ENCODE measurements around the gene PLCH1.

The PLCH1 gene

GRCh38 chr3:155608228-155608920, 136.5 kb downstream of the PLCH1 start:
- FAIRE-seq (no peak), DNase-seq (ENCODE audit: insufficient read length, low spot score) (no peak)
- TF ChIP-seq TAF1 (IDR thresholded peaks at IDR 0.05; ENCODE audit: low read depth, low read length) (no peak), POLR2A (IDR thresholded peaks at IDR 0.05; ENCODE audit: low read depth, low read length) (no peak), PAX5 (IDR thresholded peaks at IDR 0.05; ENCODE audit: insufficient read depth, low read length, severe bottlenecking) (no peak), POU2F2 (IDR thresholded peaks at IDR 0.05; ENCODE audit: low read depth, low read length) (no peak), POLR2AphosphoS5 (IDR thresholded peaks at IDR 0.05; ENCODE audit: low read depth, low read length) (no peak), SPI1 (IDR thresholded peaks at IDR 0.05; ENCODE audit: low read depth, low read length) (no peak)

- TF ChIP-seq POLR2A (IDR thresholded peaks at IDR 0.05; ENCODE audit: low read depth, low read length) (no peak), POU2F2 (IDR thresholded peaks at IDR 0.05; ENCODE audit: low read depth, low read length) (no peak), PAX5 (IDR thresholded peaks at IDR 0.05; ENCODE audit: insufficient read depth, low read length, severe bottlenecking) (no peak), POLR2AphosphoS5 (IDR thresholded peaks at IDR 0.05; ENCODE audit: low read depth, low read length) (no peak), SPI1 (IDR thresholded peaks at IDR 0.05; ENCODE audit: low read depth, low read length) (no peak), TAF1 (IDR thresholded peaks at IDR 0.05; ENCODE audit: low read depth, low read length) (no peak)
- FAIRE-seq: no peak
Measured at GRCh38 chr3:155607761-155608160, 137.1 kb downstream of the PLCH1 start.

GRCh38 chr3:155605571-155605970, 139.3 kb downstream of the PLCH1 start:
- TF ChIP-seq PAX5 (IDR thresholded peaks at IDR 0.05; ENCODE audit: insufficient read depth, low read length, severe bottlenecking): no peak
- no peak for TF ChIP-seq POLR2AphosphoS5 (IDR thresholded peaks at IDR 0.05; ENCODE audit: low read depth, low read length)
- TF ChIP-seq TAF1 (IDR thresholded peaks at IDR 0.05; ENCODE audit: low read depth, low read length): no peak
- no peak for TF ChIP-seq POU2F2 (IDR thresholded peaks at IDR 0.05; ENCODE audit: low read depth, low read length)
- TF ChIP-seq POLR2A (IDR thresholded peaks at IDR 0.05; ENCODE audit: low read depth, low read length): no peak
- no peak for TF ChIP-seq SPI1 (IDR thresholded peaks at IDR 0.05; ENCODE audit: low read depth, low read length)
- no peak for FAIRE-seq
- no peak for DNase-seq (ENCODE audit: insufficient read length, low spot score)

More at GRCh38 chr3:155607761-155608160, 137.1 kb downstream of the PLCH1 start:
- no peak for DNase-seq (ENCODE audit: insufficient read length, low spot score)

GRCh38 chr3:155604967-155605366, 139.9 kb downstream of the PLCH1 start:
- FAIRE-seq (no peak), DNase-seq (ENCODE audit: insufficient read length, low spot score) (no peak)

GRCh38 chr3:155604126-155604525, 140.7 kb downstream of the PLCH1 start:
- DNase-seq (ENCODE audit: insufficient read length, low spot score) (no peak), FAIRE-seq (no peak)
- no peak for TF ChIP-seq POLR2A (IDR thresholded peaks at IDR 0.05; ENCODE audit: low read depth, low read length)
- TF ChIP-seq PAX5 (IDR thresholded peaks at IDR 0.05; ENCODE audit: insufficient read depth, low read length, severe bottlenecking): no peak
- no peak for TF ChIP-seq SPI1 (IDR thresholded peaks at IDR 0.05; ENCODE audit: low read depth, low read length)
- no peak for TF ChIP-seq TAF1 (IDR thresholded peaks at IDR 0.05; ENCODE audit: low read depth, low read length)
- TF ChIP-seq POU2F2 (IDR thresholded peaks at IDR 0.05; ENCODE audit: low read depth, low read length): no peak
- no peak for TF ChIP-seq POLR2AphosphoS5 (IDR thresholded peaks at IDR 0.05; ENCODE audit: low read depth, low read length)

More at GRCh38 chr3:155604967-155605366, 139.9 kb downstream of the PLCH1 start:
- TF ChIP-seq POLR2A (IDR thresholded peaks at IDR 0.05; ENCODE audit: low read depth, low read length): no peak
- no peak for TF ChIP-seq POU2F2 (IDR thresholded peaks at IDR 0.05; ENCODE audit: low read depth, low read length)
- TF ChIP-seq PAX5 (IDR thresholded peaks at IDR 0.05; ENCODE audit: insufficient read depth, low read length, severe bottlenecking): no peak
- no peak for TF ChIP-seq TAF1 (IDR thresholded peaks at IDR 0.05; ENCODE audit: low read depth, low read length)
- TF ChIP-seq POLR2AphosphoS5 (IDR thresholded peaks at IDR 0.05; ENCODE audit: low read depth, low read length): no peak
- no peak for TF ChIP-seq SPI1 (IDR thresholded peaks at IDR 0.05; ENCODE audit: low read depth, low read length)

DNA sequence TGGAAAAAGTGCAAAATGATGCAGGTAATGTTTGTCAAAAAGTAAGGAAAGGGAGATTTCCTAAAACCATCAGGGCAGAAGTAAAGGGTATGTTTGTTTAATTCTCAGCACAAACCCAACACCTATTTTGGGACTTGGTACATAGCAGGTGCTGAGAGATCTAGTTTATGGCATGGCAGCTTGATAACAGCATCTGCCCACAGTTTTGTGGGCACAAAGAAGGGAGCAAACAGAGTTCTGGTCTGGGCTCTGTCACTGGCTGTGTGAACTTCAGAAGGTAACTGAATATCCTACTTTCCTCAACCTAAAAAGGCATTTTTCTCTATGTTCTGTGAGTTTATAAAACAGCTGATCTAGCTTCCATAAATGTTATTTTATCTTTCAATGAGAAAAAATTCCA, 141.6 kb downstream of the PLCH1 start:
- no peak for TF ChIP-seq POU2F2 (IDR thresholded peaks at IDR 0.05; ENCODE audit: low read depth, low read length)
- DNase-seq (ENCODE audit: insufficient read length, low spot score): no peak

GRCh38 chr3:155602307-155602706, 142.6 kb downstream of the PLCH1 start:
- TF ChIP-seq SPI1 (IDR thresholded peaks at IDR 0.05; ENCODE audit: low read depth, low read length): no peak
- no peak for TF ChIP-seq POLR2AphosphoS5 (IDR thresholded peaks at IDR 0.05; ENCODE audit: low read depth, low read length)
- no peak for TF ChIP-seq POU2F2 (IDR thresholded peaks at IDR 0.05; ENCODE audit: low read depth, low read length)
- TF ChIP-seq PAX5 (IDR thresholded peaks at IDR 0.05; ENCODE audit: insufficient read depth, low read length, severe bottlenecking): no peak
- no peak for TF ChIP-seq POLR2A (IDR thresholded peaks at IDR 0.05; ENCODE audit: low read depth, low read length)
- TF ChIP-seq TAF1 (IDR thresholded peaks at IDR 0.05; ENCODE audit: low read depth, low read length): no peak
- DNase-seq (ENCODE audit: insufficient read length, low spot score): no peak
- FAIRE-seq: no peak

More for the DNA sequence above, 141.6 kb downstream of the PLCH1 start:
- FAIRE-seq: no peak

DNA sequence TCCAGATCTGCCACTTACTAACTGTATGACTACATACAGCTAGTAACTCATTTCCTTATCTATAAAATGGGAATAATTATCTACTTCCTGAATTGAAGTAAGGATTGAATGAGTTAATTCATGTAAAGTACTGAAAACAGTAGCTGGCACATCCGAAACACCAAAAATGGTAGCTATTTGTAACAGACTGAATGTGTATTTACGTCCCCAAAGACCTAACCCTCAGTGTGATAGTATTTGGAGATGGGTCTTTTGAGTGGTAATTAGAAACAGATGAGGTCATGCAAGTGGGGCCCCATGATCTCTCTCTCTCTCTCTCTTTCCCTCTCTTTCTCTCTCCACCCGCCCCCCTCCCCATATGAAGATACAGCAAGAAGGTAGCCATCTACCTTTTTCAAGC, 146.2 kb downstream of the PLCH1 start:
- DNase-seq (ENCODE audit: insufficient read length, low spot score) (no peak), FAIRE-seq (no peak)
- TF ChIP-seq POU2F2 (IDR thresholded peaks at IDR 0.05; ENCODE audit: low read depth, low read length) (no peak), TAF1 (IDR thresholded peaks at IDR 0.05; ENCODE audit: low read depth, low read length) (no peak), SPI1 (IDR thresholded peaks at IDR 0.05; ENCODE audit: low read depth, low read length) (no peak), PAX5 (IDR thresholded peaks at IDR 0.05; ENCODE audit: insufficient read depth, low read length, severe bottlenecking) (no peak), POLR2AphosphoS5 (IDR thresholded peaks at IDR 0.05; ENCODE audit: low read depth, low read length) (no peak), POLR2A (IDR thresholded peaks at IDR 0.05; ENCODE audit: low read depth, low read length) (no peak)

DNA sequence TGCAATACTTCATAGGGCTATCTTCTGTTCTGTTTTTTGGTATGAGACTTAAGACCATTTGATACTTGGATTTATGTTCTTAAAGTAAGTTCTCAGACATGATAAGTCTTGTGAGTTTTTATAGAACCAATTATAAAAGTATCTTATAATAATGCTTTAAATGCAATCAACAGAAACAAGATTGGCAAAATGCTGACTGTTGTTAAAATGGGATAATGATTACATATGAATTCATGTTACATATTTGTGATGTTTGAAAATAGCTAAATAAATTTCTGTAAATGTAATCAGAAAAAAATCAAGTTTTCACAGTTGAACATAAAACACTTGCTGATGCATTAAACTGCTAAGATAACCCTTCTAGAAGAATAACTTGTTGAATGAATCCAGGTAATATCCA, 148.3 kb downstream of the PLCH1 start:
- DNase-seq (ENCODE audit: insufficient read length, low spot score) (no peak), FAIRE-seq (no peak)
- TF ChIP-seq POU2F2 (IDR thresholded peaks at IDR 0.05; ENCODE audit: low read depth, low read length) (no peak), POLR2AphosphoS5 (IDR thresholded peaks at IDR 0.05; ENCODE audit: low read depth, low read length) (no peak), TAF1 (IDR thresholded peaks at IDR 0.05; ENCODE audit: low read depth, low read length) (no peak), SPI1 (IDR thresholded peaks at IDR 0.05; ENCODE audit: low read depth, low read length) (no peak), PAX5 (IDR thresholded peaks at IDR 0.05; ENCODE audit: insufficient read depth, low read length, severe bottlenecking) (no peak), POLR2A (IDR thresholded peaks at IDR 0.05; ENCODE audit: low read depth, low read length) (no peak)

- no peak for TF ChIP-seq POLR2A (IDR thresholded peaks at IDR 0.05; ENCODE audit: low read depth, low read length)
- TF ChIP-seq TAF1 (IDR thresholded peaks at IDR 0.05; ENCODE audit: low read depth, low read length): no peak
- no peak for TF ChIP-seq PAX5 (IDR thresholded peaks at IDR 0.05; ENCODE audit: insufficient read depth, low read length, severe bottlenecking)
- TF ChIP-seq POLR2AphosphoS5 (IDR thresholded peaks at IDR 0.05; ENCODE audit: low read depth, low read length): no peak
- DNase-seq (ENCODE audit: insufficient read length, low spot score) (no peak), FAIRE-seq (no peak)
Measured at GRCh38 chr3:155595371-155595770, 149.5 kb downstream of the PLCH1 start.

Data from GM12891 (cell line).